Right kidney (tissue), 1 donor: Measurements from ENCODE around the gene PKDCC.

ENCODE experiments used
- DNase-seq: peaks from one replicate; pipeline ENCODE4 v3.0.0-alpha.2; 2016

The PKDCC gene

GRCh38 chr2:42049221-42050009 lies 1.6 kb downstream of the PKDCC start:
- no peak for DNase-seq

GRCh38 chr2:42050010-42050702 lies 2.3 kb downstream of the PKDCC start:
- no peak for DNase-seq

GRCh38 chr2:42050703-42051542 lies 3.1 kb downstream of the PKDCC start:
- DNase-seq = no peak

GRCh38 chr2:42051543-42052235 lies 3.9 kb downstream of the PKDCC start:
- no peak for DNase-seq

- DNase-seq = peak; percentile 68
Observed at GRCh38 chr2:42052702-42053481, 5.1 kb downstream of the PKDCC start.

GRCh38 chr2:42053482-42053790 lies 5.6 kb downstream of the PKDCC start:
- DNase-seq = no peak

DNA sequence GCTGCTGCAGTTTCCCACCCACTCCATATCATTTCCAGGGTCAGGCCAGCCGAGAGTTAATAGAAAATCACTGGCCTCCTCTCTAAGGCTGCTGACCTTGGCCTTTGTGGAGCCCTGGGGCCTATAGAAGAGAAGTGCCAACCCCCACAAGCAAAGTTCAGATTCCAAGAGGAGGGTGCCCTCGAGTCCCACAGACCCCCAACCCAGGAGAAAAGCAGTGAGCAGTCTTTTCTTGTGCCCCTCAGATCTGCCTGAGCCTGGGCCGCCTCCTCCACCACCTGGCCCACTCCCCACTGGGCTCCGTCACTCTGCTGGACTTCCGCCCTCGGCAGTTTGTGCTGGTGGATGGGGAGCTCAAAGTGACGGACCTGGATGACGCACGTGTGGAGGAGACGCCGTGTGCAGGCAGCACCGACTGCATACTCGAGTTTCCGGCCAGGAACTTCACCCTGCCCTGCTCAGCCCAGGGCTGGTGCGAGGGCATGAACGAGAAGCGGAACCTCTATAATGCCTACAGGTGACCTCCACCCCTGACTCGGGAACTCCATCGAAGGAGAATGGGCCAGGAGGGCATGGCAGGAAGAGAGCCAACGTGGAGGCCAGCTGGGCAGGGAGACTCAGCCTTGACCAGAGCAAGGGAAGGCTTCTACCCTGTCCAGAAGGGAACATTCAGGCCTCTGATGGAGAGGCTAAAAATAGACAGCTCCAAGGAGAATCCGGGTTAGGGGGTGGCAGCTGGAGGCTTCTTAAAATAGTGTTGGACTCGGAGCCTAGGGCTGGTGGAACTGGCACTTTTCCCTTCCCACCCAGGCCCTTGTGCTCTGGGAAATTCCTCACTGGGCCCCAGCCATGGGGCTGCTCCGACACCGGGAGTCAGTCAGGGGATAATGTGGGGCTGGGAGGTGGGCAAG lies 6.2 kb downstream of the PKDCC start:
- DNase-seq = no peak

DNA sequence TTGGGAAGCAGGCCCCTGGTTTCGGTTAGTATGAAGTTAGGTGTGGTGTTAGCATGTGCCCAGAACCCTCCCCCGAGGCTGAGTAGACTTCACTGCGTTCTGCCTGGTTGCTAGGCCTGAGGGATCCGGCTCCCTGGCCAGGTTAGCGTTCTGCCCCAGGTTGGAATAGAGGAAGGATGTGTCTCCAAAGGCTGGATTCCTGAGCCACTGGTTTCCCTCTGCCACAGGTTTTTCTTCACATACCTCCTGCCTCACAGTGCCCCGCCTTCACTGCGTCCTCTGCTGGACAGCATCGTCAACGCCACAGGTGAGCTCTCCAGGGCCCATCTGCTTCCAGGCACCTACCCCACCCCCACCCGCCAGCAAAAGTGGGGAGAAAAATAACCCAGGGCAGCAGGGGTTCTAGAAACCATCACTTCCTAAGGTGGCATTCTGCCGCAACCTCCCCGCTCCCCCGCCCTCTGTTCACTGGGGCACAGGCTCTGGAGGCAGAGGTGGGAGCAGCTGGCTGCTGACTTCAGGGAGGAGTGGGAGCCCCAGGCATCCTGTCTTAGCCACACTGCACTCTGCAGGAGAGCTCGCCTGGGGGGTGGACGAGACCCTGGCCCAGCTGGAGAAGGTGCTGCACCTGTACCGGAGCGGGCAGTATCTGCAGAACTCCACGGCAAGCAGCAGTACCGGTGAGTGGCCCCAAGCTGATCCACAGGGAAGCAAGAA lies 7.1 kb downstream of the PKDCC start:
- DNase-seq = no peak

DNA sequence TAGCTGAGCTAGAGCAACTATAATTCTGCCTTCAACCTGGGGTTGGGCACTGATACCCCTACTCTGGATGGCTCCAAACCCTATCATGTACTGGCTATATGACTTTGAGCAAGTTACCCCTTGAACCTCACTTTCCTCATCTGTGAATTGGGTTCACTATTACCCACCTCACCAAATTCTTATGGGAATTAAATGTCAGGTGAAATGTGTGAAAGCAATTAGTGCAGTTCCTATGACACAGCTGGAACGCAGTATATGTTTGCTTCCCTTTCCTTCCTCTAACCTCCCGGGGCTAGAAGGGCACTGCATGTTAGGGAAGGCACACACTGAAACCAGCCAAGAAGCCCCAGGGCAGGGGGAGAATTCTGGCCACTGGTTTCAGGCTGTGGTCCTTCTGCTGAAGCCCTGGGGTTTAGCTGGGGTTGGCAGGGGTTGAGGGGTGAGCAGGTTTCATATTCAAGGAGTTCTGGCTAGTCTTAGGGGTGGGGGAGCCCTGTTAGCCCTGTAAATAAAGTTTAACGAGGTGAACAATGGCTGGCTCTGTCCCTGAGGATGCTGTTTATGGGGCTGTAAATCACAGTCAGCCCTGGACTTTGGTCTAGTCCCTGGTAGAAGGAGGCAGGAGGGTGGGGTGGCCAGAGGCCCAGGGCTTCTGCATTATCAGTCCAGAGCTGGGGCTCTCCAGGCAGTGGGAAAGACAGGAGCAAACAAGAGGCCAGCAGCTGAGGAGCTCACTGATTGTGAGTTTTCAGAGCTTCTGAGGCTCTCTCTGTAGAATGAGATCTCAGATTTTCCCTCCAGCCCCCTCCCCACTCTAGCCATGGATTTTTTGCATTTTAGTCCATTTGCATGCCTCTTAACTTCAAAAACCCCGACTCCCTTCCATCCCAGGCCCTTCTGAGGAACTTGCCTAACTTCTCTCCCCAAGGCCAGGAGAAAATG lies 8.0 kb downstream of the PKDCC start:
- DNase-seq = peak; percentile 58

GRCh38 chr2:42057159-42057901 lies 9.5 kb downstream of the PKDCC start:
- no peak for DNase-seq

GRCh38 chr2:42057902-42058450 lies 10.2 kb downstream of the PKDCC start:
- DNase-seq = no peak

- DNase-seq = no peak
Observed at GRCh38 chr2:42059261-42059898, 11.6 kb downstream of the PKDCC start.

DNA sequence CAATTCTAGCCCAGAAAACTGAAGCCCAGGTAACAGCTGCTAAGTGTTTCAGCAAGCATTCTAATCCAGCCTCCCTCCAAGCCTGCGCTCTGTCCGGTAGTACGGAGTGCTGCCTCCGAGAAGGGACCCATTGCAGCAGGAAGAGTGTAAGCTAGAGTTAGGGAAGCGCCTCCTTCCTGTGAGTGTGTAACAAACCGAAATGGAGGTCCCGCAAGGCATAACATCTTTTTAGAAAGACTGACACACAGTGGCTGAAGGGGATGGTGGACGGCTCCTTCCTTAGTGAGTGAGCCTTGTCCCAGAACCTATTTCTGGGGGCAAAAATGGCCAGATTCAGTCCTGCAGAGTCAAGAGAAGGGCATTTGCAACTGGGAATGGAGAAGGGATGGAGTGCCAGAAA lies 12.2 kb downstream of the PKDCC start:
- DNase-seq = no peak

GRCh38 chr2:42060718-42061619 lies 13.1 kb downstream of the PKDCC start:
- no peak for DNase-seq

DNA sequence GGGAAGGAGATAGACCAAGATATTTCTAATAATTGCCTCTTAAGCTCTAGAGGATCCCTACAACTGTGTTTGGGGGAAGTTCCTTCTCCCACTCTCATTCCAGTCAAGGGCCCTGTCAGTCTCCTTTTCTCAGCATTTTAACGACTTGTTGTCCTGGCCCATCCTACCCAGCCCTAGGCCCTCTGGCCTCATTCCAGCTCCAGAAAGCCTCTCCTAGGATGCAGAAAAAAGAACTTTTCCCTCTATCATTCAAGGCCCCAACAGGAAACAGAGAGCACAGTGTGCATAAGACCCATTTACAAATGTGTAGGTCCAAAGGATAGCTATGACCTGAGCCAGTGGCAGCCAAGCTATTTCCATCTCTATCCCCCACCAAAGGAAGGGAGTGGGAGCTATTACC lies 14.0 kb downstream of the PKDCC start:
- no peak for DNase-seq
